ENCODE measurements around the gene SV2A. TPM values are rescaled to one million over a fixed set of nuclear protein-coding genes. Genes with fewer than 3 reads are reported as not detected.
"Not testable (repeated sequence)": the region's sequence is repeated elsewhere in the genome, so short reads cannot be mapped to it uniquely, and the experiment has no call there.

Gene SV2A
- not detected in 2 replicates for total RNA-seq (2014; rRNA removed; shearing (Covaris generic); ENCODE audit: low replicate concordance)

- Histone ChIP-seq H3K27me3 (ENCODE audit: low read length) (no peaks in the 10 kb centered on the region), H2AFZ (ENCODE audit: low read length) (no peak within 1 kb of the TSS), H3K4me2 (ENCODE audit: low read depth, low read length, poor library complexity, severe bottlenecking) (no peak within 1 kb of the TSS), H3K9ac (ENCODE audit: low read length) (no peak within 1 kb of the TSS), H4K20me1 (ENCODE audit: insufficient read depth, low read depth, low read length) (no peaks in the 10 kb centered on the region), H3K79me2 (ENCODE audit: low read length) (no peaks in the 10 kb centered on the region), H3K9me2 (replicated peaks; ENCODE audit: insufficient read depth, low read length) (no peaks in the 10 kb centered on the region), H3K27ac (ENCODE audit: low read length) (no peak within 1 kb of the TSS), H3K36me3 (ENCODE audit: insufficient read depth, low read length) (peaks cover 2% of the 10 kb centered on the region), H3K9me3 (ENCODE audit: low read length) (no peaks in the 10 kb centered on the region), H3K4me3 (ENCODE audit: low read length) (no peak within 1 kb of the TSS), H3K4me1 (ENCODE audit: low read length) (no peaks in the 10 kb centered on the region)
- no peak for DNase-seq
Observed at GRCh38 chr1:149917571-149918144, at the start of gene SV2A. TSS of gene SV2A (minus strand) at chr1:149917844. CDS start at chr1:149913840, 4,004 bp downstream.

- DNase-seq, result no peak
- Histone ChIP-seq H3K9me2 (replicated peaks; ENCODE audit: insufficient read depth, low read length) (no peaks in the 10 kb centered on the region), H2AFZ (ENCODE audit: low read length) (no peak overlapping the region), H3K27ac (ENCODE audit: low read length) (no peak overlapping the region), H3K4me1 (ENCODE audit: low read length) (0 out of 2 replicates have a peak, but pooled peaks cover 2% of the 10 kb centered on the region), H3K4me2 (ENCODE audit: low read depth, low read length, poor library complexity, severe bottlenecking) (no peak overlapping the region), H4K20me1 (ENCODE audit: insufficient read depth, low read depth, low read length) (no peaks in the 10 kb centered on the region), H3K36me3 (ENCODE audit: insufficient read depth, low read length) (0 out of 2 replicates have a peak, but pooled peaks cover 3% of the 10 kb centered on the region), H3K4me3 (ENCODE audit: low read length) (no peak overlapping the region), H3K9ac (ENCODE audit: low read length) (no peak overlapping the region), H3K27me3 (ENCODE audit: low read length) (no peaks in the 10 kb centered on the region), H3K79me2 (ENCODE audit: low read length) (no peaks in the 10 kb centered on the region), H3K9me3 (ENCODE audit: low read length) (no peaks in the 10 kb centered on the region)
Observed at GRCh38 chr1:149967041-149967440, 49.4 kb upstream of the SV2A start.

GRCh38 chr1:149966405-149966804 lies 48.8 kb upstream of the SV2A start:
- DNase-seq, result no peak
- no peak overlapping the region for H3K27ac ChIP-seq (ENCODE audit: low read length)
- 0 out of 2 replicates have a peak, but pooled peaks cover 3% of the 10 kb centered on the region for H3K36me3 ChIP-seq (ENCODE audit: insufficient read depth, low read length)
- 0 out of 2 replicates have a peak, but pooled peaks cover 2% of the 10 kb centered on the region for H3K4me1 ChIP-seq (ENCODE audit: low read length)
- H3K4me3 ChIP-seq (ENCODE audit: low read length), result no peak overlapping the region
- H3K9me2 ChIP-seq (replicated peaks; ENCODE audit: insufficient read depth, low read length), result no peaks in the 10 kb centered on the region
- no peak overlapping the region for H3K9ac ChIP-seq (ENCODE audit: low read length)
- no peaks in the 10 kb centered on the region for H3K79me2 ChIP-seq (ENCODE audit: low read length)
- H2AFZ ChIP-seq (ENCODE audit: low read length), result no peak overlapping the region
- H4K20me1 ChIP-seq (ENCODE audit: insufficient read depth, low read depth, low read length), result no peaks in the 10 kb centered on the region
- H3K9me3 ChIP-seq (ENCODE audit: low read length), result no peaks in the 10 kb centered on the region
- no peak overlapping the region for H3K4me2 ChIP-seq (ENCODE audit: low read depth, low read length, poor library complexity, severe bottlenecking)
- H3K27me3 ChIP-seq (ENCODE audit: low read length), result no peaks in the 10 kb centered on the region

DNA sequence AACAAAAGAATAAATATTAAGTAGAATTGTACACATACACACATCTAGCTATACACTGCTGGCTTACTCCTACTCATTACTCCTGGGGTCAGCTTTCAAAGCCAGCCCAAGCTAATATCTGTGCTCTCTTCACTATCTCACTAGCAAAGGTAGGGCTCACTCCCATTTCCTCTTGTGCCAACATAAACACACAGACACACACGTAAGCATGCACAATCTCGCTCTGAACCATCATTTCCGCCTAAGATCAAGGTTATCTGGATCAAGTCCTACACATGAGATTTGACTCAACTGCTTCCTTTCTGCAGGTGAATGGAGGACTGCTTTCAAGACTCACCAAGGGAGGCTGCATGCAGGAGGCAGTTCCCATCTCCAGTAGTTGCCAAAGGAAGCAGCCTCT lies 47.8 kb upstream of the SV2A start:
- Histone ChIP-seq H3K4me2 (ENCODE audit: low read depth, low read length, poor library complexity, severe bottlenecking) (no peak overlapping the region), H3K36me3 (ENCODE audit: insufficient read depth, low read length) (0 out of 2 replicates have a peak, but pooled peaks cover 3% of the 10 kb centered on the region), H3K9ac (ENCODE audit: low read length) (no peak overlapping the region), H3K27ac (ENCODE audit: low read length) (no peak overlapping the region), H4K20me1 (ENCODE audit: insufficient read depth, low read depth, low read length) (no peaks in the 10 kb centered on the region), H3K79me2 (ENCODE audit: low read length) (no peaks in the 10 kb centered on the region), H3K27me3 (ENCODE audit: low read length) (no peaks in the 10 kb centered on the region), H3K9me2 (replicated peaks; ENCODE audit: insufficient read depth, low read length) (no peaks in the 10 kb centered on the region), H2AFZ (ENCODE audit: low read length) (no peak overlapping the region), H3K9me3 (ENCODE audit: low read length) (no peaks in the 10 kb centered on the region), H3K4me3 (ENCODE audit: low read length) (no peak overlapping the region), H3K4me1 (ENCODE audit: low read length) (0 out of 2 replicates have a peak, but pooled peaks cover 2% of the 10 kb centered on the region)
- DNase-seq, result no peak

- Histone ChIP-seq H3K9ac (ENCODE audit: low read length) (no peak overlapping the region), H2AFZ (ENCODE audit: low read length) (no peak overlapping the region), H3K27ac (ENCODE audit: low read length) (no peak overlapping the region), H3K27me3 (ENCODE audit: low read length) (no peaks in the 10 kb centered on the region), H3K36me3 (ENCODE audit: insufficient read depth, low read length) (peaks cover 8% of the 10 kb centered on the region; the same call in 1 of the 2 replicates), H3K9me2 (replicated peaks; ENCODE audit: insufficient read depth, low read length) (no peaks in the 10 kb centered on the region), H3K9me3 (ENCODE audit: low read length) (no peaks in the 10 kb centered on the region), H3K4me2 (ENCODE audit: low read depth, low read length, poor library complexity, severe bottlenecking) (no peak overlapping the region), H4K20me1 (ENCODE audit: insufficient read depth, low read depth, low read length) (no peaks in the 10 kb centered on the region), H3K79me2 (ENCODE audit: low read length) (no peaks in the 10 kb centered on the region), H3K4me1 (ENCODE audit: low read length) (0 out of 2 replicates have a peak, but pooled peaks cover 2% of the 10 kb centered on the region), H3K4me3 (ENCODE audit: low read length) (no peak overlapping the region)
- DNase-seq, result no peak
Observed at GRCh38 chr1:149963358-149963757, 45.7 kb upstream of the SV2A start.

GRCh38 chr1:149962736-149963135 lies 45.1 kb upstream of the SV2A start:
- peaks cover 8% of the 10 kb centered on the region; the same call in 1 of the 2 replicates for H3K36me3 ChIP-seq (ENCODE audit: insufficient read depth, low read length)
- no peaks in the 10 kb centered on the region for H3K27me3 ChIP-seq (ENCODE audit: low read length)
- no peak overlapping the region for H2AFZ ChIP-seq (ENCODE audit: low read length)
- no peaks in the 10 kb centered on the region for H3K9me3 ChIP-seq (ENCODE audit: low read length)
- H4K20me1 ChIP-seq (ENCODE audit: insufficient read depth, low read depth, low read length), result no peaks in the 10 kb centered on the region
- no peak overlapping the region for H3K27ac ChIP-seq (ENCODE audit: low read length)
- H3K9ac ChIP-seq (ENCODE audit: low read length), result no peak overlapping the region
- 0 out of 2 replicates have a peak, but pooled peaks cover 2% of the 10 kb centered on the region for H3K4me1 ChIP-seq (ENCODE audit: low read length)
- H3K79me2 ChIP-seq (ENCODE audit: low read length), result no peaks in the 10 kb centered on the region
- H3K4me3 ChIP-seq (ENCODE audit: low read length), result no peak overlapping the region
- no peak overlapping the region for H3K4me2 ChIP-seq (ENCODE audit: low read depth, low read length, poor library complexity, severe bottlenecking)
- DNase-seq, result no peak
- H3K9me2 ChIP-seq (replicated peaks; ENCODE audit: insufficient read depth, low read length), result no peaks in the 10 kb centered on the region

GRCh38 chr1:149962039-149962647 lies 44.5 kb upstream of the SV2A start:
- Histone ChIP-seq H3K79me2 (ENCODE audit: low read length) (no peaks in the 10 kb centered on the region), H3K9me2 (replicated peaks; ENCODE audit: insufficient read depth, low read length) (no peaks in the 10 kb centered on the region), H3K27ac (ENCODE audit: low read length) (no peak overlapping the region), H4K20me1 (ENCODE audit: insufficient read depth, low read depth, low read length) (no peaks in the 10 kb centered on the region), H3K27me3 (ENCODE audit: low read length) (no peaks in the 10 kb centered on the region), H3K9me3 (ENCODE audit: low read length) (no peaks in the 10 kb centered on the region), H3K4me2 (ENCODE audit: low read depth, low read length, poor library complexity, severe bottlenecking) (no peak overlapping the region), H3K4me1 (ENCODE audit: low read length) (0 out of 2 replicates have a peak, but pooled peaks cover 2% of the 10 kb centered on the region), H3K4me3 (ENCODE audit: low read length) (no peak overlapping the region), H3K9ac (ENCODE audit: low read length) (no peak overlapping the region), H3K36me3 (ENCODE audit: insufficient read depth, low read length) (peaks cover 8% of the 10 kb centered on the region; the same call in 1 of the 2 replicates), H2AFZ (ENCODE audit: low read length) (0 out of 2 replicates have a peak overlapping the region, but pooled peaks have one; percentile 23)
- DNase-seq, result peak; percentile 87

DNA sequence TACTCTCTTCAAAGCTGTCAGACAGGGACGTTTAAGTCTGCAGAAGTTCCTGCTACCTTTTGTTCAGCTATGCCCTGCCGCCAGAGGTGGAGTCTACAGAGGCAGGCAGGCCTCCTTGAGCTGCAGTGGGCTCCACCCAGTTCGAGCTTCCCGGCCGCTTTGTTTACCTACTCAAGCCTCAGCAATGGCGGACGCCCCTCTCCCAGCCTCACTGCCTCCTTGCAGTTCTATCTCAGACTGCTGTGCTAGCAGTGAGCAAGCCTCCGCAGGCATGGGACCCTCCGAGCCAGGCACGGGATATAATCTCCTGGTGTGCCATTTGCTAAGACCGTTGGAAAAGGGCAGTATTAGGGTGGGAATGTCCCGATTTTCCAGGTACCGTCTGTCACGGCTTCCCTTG lies 39.9 kb upstream of the SV2A start:
- not testable (repeated sequence) for H3K4me3 ChIP-seq (ENCODE audit: low read length); H3K4me2 ChIP-seq (ENCODE audit: low read depth, low read length, poor library complexity, severe bottlenecking); DNase-seq; H4K20me1 ChIP-seq (ENCODE audit: insufficient read depth, low read depth, low read length); H3K9me2 ChIP-seq (replicated peaks; ENCODE audit: insufficient read depth, low read length); H3K9me3 ChIP-seq (ENCODE audit: low read length); H3K27ac ChIP-seq (ENCODE audit: low read length); H3K36me3 ChIP-seq (ENCODE audit: insufficient read depth, low read length); H3K9ac ChIP-seq (ENCODE audit: low read length); H2AFZ ChIP-seq (ENCODE audit: low read length); H3K4me1 ChIP-seq (ENCODE audit: low read length); H3K27me3 ChIP-seq (ENCODE audit: low read length); H3K79me2 ChIP-seq (ENCODE audit: low read length)
